ENCODE results near the gene COX7A2.

Gene COX7A2

DNA sequence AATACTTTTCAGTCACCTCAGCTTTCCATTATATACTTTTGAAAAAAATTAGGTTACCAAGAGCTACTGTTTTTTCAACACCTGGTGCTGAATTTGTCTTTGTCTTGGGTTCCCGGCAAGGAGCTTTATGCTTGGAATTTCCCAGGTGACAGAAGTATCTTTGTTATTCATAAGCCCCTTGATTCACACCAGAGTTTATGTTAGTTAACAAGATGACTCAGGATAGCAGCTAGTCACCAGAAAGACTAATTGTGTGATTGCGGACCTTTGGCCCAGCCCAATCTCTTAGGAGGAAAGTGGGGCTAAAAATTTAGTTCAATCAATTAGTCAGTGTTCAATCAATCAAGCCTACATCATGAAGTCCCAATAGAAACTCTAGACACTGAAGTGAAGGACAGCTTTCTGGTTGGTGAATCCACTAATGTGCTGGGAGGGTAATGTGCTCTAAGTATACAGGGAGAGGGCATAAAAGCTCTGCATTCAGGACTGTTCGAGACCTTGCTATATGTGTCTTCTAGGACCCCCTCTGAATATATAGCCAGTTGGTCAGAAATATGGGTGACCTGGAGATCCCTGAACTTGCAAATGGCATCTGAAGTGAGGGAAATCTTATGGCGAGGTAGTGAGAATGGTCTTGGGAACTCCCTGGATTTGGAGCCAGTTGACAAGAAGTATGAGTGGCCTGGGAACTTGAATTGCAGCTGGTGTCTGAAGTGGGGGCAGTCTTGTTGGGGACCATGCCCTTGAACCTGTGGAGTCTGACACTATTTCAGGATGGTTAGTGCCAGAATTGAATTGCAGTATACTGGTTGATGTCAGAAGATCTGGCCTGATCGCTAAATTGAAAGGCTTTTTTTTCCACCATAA, 24.8 kb upstream of the COX7A2 start:
- DNase-seq: no peak

DNA sequence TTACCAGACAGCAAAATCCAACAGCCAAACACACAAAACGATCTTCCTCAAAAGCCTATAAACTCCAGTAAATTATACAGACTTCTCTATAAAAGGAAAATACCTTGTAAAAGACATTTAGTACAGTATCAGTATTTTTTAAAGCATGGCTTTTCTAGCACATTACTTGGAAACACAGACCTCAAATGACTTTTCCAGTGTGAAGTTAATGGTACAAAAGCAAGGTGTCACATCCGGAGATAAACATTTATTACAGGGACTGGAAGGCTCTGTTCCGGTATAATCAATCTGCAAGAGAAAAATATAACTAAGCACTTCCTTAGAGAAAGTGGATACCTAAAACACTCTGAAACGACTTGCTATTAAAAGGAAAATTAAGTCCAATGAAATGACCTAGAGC, 23.9 kb upstream of the COX7A2 start:
- DNase-seq: no peak

DNA sequence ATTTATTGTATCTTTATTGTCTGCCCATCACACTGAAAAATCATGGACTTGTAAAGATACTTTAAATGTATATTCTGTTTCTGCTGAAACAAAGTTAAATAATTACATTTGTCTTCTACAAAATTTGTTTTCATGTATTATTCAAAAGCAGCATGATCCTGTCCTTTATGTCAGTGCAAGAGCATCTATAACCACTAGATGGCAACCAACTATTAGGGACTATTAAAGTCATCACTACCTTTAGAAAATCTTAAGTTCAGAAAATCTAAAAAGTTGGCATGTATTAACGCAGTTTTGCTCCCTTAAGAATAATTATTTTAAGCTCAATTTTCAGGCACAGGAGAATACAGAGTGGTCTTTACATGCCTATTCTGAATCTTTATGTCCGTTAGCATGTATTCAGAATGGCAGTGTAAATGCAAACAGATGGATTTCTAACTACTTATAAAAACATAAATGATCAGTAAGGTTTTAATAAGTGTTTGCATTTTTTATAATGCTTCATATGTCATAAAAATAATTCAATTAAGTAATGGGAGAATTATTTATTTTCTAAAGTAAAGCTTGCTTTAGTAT, 23.2 kb upstream of the COX7A2 start:
- DNase-seq: no peak

DNA sequence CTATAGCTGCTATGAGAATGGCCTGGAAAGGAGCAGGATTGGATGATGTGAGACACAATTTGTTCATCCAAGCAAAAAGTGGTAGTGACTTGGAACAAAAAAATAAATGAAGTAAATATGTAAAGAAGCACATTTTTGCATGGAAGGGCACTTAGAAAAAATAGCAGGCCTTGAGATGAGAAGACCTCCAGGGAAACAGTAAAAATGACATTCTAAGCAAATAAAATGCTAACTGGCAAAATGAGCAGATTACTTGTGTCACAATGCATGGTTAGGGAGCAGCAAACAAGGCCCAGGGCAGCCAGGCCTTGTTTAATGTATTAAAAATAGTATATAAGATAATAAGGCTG, 19.8 kb upstream of the COX7A2 start:
- DNase-seq: no peak

DNA sequence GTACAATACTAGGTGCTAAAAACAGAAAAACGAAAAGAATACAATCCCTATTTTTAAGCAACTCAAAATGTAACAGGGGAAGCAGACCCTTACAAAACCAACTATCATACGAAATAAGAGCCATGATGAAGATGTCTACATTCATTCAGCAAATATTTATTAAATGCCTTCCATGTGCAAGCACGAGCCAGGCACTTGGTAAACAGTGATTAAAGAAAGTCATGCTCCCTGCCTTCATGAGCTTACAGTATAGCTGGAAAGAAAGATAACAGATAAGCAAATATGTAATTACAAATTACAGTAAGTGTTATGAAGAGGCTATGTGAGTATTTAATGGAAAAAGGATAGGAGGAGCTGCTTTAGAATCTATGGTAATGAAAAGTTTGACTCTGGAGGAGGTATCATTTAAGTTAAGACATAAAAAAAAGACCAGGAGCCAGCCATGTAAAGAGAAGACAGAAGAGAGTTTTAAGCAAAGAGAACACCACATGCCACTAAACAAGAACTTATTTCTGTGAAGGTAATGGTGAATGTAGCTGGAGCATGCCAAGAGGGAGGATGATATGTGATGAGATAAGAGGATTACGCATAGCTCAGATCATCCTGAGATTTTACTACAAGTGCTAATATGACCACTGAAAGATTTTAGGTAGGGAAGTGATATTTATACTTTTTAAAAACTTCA, 19.3 kb upstream of the COX7A2 start:
- DNase-seq: no peak

DNA sequence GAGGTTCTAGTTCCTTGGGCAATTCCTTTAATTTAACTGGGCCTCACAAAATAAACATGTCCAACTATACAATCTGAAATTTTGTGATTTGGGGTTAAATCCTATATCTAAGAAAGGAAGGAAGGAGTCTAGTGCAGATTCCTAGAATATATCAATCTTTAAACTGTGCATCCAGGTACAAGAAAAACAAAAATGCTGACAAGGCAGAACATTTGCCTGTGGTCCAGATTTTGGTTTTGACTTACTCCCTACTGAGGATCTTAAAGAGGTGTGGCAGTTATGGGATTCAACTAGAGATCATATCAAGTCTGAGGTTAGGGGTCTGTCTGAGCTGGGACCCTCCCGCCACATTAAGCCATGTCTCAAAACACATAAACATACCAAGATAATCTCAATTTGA, 17.7 kb upstream of the COX7A2 start:
- DNase-seq: no peak

DNA sequence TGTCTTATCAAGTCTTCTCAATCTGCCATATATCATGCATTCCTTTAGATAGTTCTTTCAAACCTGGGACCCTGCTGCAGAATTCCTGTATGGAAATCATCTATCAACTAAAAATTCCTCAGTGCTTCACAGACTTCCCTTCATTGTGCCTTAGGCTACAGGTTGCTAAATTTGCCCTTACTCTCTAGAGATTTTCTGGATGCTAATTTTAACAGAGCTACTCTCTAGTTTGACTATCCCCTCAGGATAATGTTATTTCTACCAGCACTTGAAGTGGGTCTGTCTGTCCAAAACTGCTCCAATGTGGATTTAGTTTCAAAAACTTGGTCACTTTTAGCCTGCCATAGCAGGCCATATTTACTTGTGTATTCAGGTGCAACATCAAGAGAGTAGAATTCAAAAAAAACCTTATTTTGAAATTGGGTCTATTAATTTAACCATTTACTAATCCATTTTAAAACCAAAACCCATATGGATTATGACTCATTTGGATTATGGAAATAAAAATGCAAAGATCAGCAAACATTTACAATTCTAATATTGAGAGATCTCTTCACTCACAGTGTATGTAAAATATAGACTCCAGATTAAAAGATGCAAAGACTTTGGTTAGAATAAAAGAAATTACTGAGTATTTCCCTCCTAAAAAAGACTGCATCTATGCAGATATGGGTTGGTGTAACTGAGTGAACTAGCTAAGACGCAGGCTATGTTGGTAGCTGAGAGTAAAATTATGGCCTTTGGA, 13.9 kb upstream of the COX7A2 start:
- DNase-seq: no peak

DNA sequence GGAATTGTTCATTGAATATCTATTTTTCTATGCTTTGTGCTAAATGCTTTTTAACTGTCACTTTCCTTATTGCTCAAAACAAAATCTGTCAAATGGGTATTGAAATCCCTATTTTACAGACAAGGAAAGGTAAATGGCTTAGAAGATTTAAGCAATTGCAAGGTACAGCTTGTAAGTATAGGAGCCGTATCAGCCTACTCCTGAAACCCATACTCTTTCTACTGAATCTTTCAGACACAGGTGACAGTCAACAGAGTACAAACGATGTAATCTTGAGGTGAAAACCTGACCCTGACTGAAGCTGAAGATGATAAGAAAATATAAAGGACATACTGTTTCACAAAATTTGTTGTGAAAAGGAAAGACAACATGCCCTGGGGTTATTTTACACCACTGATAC, 7.0 kb upstream of the COX7A2 start:
- DNase-seq: no peak

DNA sequence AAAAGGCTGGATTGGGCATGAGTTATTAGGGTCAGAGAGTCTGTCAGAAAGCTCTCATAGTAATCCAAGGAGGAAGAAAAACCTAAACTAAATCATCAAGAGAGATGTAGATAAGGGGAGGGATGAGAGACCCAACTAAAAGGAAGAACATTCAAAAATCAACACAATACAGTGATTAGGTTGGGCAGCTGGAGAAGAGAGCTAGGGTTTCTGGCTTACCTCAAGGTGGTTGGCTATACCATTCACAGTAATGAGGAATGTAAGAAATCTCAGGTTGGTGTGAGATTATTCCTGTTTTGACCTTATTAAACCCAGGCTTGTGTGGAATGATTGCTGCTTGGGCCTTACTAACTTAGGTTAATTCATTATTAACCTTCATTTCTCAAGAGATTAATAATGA, 6.2 kb upstream of the COX7A2 start:
- DNase-seq: no peak

DNA sequence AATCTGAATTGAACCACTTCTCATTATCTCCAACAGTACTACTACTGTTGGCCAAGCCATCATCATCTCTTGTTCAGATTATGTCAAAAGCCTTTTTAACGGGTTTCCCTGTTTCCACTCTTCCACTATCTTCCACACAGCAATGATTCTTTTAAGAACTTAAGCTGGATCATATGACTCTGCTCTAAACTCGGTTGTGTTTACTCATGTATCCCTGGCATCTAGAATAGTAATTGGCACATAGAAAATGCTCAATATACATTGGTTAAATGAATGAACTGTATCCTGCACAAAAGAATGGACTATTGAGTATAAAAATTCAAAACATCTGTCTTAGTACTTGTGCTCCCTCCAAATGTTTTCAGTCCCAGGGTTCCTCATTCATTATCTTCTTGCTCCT, 2.8 kb upstream of the COX7A2 start:
- no peak for DNase-seq

DNA sequence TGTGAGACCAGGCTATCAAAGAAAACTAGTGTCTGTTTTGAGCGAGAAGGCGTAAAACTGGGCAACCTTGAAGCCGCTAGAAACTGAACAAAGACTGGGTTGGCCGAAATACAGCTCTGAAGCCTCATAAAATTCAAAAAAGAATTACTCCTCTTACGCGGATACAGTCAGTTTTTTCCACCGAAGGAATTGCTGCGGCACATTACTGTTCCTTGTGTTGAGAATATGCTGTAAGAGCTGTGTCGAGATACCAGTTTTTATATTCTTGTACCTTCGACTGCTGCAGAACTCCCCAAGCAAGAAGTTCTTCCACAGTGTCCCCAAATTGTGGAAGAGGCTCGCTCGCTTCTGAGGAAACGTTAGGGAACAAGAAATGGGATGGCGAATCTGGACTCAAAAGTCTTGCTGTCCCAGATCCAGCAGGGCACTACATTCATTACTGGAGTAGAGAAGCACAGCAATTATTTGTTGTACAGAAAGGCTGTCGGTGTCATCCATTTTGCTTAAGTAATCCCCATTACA, 523 bp upstream of the COX7A2 start:
- no peak for DNase-seq

DNA sequence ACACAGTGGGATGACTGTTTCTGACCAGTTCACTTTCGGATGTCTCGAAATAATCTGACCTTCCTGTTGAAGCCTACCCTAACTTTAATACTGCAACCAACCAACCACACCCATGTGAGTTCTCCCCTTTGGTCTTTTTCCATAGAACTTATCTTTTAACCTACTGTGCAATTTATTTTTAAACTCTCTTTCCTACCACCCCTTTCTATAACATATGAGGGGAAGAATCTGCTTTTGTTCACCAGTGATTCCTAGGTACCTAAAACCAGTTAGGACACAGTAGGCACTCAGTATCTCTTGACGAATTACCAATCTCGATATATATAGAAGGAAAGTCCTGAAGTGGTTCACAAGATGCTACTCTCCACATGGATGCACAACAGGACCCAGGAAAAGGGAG, 7.0 kb downstream of the COX7A2 start:
- no peak for DNase-seq

DNA sequence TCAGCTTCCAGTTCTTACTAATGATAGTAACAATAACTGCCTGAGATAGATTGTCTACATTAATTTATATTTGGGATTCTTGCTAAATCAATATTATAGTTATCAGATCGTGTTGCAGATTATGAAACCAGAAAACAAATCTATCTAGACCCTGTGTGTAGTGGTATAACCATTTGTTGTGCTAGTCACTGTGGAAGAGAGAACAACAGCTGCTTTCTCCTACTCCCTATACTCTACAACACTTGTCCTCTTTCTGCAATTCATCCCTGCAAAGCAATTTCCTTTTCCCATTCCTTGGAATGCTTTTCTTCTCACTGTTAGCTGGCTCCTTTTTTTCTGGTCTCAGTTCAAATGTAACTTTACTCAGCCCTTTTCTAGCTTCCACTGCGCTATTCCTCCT, 8.3 kb downstream of the COX7A2 start:
- no peak for DNase-seq

DNA sequence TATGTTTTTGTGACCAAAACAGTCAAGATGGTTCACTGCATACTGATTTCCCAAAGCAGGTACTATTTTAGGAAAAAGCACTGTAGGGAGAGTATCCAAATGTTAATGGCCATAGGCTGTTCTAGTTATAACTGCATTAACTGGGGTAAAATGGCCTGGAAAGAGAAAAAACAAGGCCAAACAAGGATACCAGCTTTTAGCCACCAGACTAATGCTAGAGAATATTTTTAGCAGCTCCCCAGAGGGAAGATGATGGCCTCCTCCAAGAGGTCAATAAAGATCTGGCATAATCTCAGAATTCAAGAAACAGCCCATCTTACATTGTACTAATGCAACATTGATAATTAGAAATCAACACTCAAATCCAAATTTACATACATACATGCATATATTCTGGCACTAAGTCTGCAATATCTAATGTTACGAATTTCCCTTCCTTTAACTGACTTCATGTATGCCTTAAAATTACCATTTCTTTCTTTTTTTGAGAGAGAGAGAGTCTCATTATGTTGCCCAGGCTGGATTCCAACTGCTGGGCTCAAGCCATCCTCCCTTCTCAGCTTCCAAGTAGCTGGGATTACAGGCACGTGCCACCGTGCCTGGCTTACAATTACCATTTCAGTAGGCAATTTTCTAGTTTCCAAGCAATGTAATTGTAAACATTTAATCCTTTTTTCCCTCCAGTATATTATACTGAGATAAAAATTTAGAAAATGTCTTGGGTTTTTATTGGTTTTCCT, 9.3 kb downstream of the COX7A2 start:
- DNase-seq: no peak

DNA sequence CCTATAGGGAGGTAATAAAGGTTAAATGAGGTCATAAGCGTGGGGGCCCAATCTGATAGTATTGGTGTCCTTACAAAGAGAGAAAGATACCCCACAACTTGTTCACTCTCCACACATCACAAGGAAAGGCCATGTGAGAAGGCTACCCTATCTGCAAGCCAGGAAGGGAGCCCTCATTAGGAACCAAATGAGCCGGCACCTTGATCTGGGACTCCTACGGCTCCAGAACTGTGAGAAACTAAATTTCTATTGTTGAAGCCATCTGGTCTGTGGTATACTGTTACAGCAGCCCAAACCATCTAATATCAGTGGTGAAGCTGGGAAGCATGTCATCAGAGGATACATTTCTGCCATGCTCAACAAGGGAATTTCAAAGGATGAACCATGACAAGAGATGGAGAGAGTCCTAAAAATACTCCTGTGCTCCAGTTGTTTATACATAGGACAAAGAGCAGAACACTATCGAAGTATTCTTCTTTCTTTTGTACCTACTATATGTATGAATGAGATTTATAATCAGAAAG, 10.4 kb downstream of the COX7A2 start:
- no peak for DNase-seq

DNA sequence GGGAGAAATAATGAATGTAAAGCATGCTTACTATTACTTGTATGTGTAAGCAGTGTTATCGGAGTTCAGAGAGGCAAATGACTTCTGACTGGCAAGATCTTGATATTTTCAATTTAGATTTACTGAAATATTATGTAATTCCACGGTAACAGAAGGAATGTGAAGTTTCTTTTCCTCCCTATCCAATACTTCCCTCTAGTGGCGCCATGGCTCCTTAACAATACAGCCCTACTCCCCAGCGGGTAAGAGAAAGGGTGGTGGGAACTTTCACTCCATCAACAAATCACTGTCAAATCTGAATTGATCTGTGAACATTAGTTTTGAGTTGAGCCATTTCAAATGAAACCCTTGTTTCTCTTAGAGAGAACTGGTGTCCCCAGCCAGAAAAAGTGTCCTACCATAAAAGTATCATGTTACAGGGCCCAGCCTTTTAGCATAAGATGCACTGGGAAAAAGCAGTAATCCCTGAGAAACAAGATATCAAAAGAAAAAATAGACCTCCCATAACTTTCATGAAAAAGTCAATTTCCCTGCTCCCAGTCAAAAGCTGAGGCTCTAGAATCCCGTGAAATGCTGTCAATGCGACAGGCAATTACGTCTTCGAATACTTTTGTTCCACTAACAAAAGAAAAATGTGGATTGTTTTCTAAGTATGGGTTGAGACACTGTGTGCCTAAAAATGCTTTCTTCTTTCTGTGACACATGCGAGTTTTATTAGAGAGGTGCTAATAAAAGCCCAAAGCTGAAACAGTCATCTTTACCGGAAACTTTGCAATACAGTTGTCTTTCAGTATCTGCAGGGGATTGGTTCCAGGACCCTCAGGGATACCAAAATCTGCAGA, 12.9 kb downstream of the COX7A2 start:
- DNase-seq: no peak

DNA sequence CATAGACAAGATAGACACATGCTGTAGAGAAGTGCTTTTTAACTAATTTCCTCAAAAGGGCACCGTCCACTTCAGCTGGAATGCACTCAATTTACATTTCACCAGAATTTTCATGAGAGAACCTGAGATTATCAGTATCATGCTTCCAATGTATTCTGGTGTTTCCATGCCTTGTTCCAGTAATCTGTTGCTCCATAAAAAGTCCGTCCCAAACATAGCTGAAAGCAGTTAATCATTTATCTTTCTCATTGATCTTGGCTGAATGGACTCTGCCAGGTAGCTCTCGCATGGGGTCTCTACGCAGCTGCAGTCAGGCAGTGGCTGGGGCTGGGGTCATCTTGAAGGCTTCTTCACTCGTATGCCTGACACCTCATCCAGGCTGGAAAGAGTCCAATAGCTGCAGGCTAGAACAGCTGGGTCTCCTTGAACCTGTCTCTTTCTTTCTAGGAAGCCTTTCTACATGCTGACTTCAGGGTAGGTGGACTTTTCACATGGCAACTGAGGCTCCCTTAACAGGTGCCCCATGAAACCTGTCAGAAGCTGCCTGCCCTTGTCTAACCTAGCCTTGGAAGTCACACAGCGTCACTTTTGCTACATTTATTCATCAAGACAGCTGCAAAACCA, 19.2 kb downstream of the COX7A2 start:
- DNase-seq: no peak

DNA sequence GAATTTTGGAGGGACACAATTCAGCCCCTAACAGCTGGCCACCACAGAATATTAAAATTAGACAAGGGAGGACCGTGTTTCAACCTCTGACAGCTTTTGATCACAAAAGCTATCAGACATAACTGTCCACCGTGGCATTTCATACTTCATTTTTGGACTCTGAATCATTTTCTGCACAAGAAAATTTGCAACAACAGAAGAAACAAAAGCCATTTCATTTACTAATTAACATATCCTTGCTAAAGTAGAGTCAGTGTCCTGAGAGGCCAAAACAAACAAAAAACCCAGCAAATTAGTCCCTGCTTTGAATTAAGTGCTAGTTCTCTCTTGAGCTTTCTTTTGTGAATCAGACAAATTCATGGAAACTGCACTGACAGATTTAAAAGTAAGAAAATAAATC, 20.2 kb downstream of the COX7A2 start:
- no peak for DNase-seq

DNA sequence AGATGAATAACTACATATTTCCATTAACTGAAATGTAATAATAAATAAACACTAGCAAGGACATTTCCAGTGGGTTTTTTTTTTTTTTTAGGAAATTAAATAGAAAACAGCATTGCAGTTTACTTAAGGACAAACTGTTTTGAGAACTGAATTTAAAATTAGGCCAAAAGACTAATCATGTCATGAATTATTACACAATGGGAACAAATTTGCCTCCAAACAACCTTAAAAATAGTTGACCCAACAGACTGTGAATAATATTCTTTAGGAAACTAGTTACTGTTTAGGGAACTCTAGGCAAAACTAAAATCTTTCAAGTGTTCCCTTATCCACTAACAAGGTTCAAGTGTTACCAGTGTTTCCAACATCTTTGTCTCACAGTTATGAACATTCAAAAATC, 21.3 kb downstream of the COX7A2 start:
- DNase-seq: no peak

DNA sequence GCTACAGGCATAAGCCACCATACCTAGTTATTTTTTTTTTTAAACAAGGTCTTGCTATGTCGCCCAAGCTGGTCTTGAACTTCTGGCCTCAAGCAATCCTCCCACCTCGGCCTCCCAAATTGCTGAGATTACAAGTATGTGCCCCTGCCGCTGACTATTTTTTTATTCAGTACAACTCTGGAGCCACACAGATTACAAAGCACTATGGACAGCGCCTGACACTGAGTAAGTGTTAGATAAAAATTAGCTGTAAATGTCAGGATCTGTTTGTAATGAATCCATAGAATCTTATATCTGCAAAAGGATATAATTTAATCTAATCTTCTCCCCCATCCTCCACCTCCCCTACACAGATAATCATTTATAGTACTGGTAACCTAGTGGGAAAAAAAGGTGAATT, 22.5 kb downstream of the COX7A2 start:
- DNase-seq: no peak

DNA sequence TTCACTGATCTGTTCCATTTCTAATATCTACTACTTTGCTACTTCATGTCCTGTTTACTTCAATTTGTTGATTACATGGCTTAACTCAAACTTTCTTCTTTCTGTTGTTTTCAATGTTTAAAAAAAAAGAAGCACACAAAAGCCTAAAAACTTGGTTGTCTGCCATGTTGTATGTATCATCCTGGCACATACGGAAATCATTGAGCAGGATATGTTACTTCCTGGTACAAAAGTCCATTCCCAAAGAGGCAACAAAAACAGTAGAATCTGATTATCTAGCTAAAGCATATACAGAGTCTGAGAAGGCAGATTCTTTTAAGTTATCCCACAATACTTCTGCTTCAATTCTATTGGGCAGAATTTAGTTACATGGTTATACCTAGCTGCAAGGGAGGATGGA, 23.2 kb downstream of the COX7A2 start:
- no peak for DNase-seq

All from activated CD4-positive, alpha-beta T cell treated with anti-CD3 and anti-CD28 coated beads for 48 hours (primary cell).